Esophagus muscularis mucosa (tissue), 4 donors: ENCODE measurements around the gene ATP11A.

ENCODE experiments used
- CTCF ChIP-seq, 3 experiments: fragments of 200-600 bp in 2 of 3; fragments of 450-650 bp in 1 of 3; sonication (generic) in 2 of 3; IDR thresholded peaks; one replicate each; pipeline ENCODE4 v1.5.1; 2017 to 2019; ENCODE audit warnings: antibody characterized with exemption in 3 of 3, mild to moderate bottlenecking in 2 of 3, moderate library complexity in 1 of 3
- EP300 ChIP-seq: sonication (generic); formaldehyde crosslinking; IDR thresholded peaks from one replicate; pipeline ENCODE4 v1.6.1; 2017; ENCODE audit warnings: antibody characterized with exemption
- POLR2A ChIP-seq: fragments of 450-650 bp; IDR thresholded peaks from one replicate; pipeline ENCODE4 v1.6.1; 2017; ENCODE audit warnings: antibody characterized with exemption, moderate library complexity, mild to moderate bottlenecking, low read depth
- POLR2AphosphoS5 ChIP-seq, 2 donors: sonication (generic); formaldehyde crosslinking; IDR thresholded peaks; one replicate each; pipeline ENCODE4 v1.6.1; 2017; ENCODE audit warnings: antibody characterized with exemption in 2 of 2

- TF ChIP-seq CTCF (IDR thresholded peaks at IDR 0.05) = peak in 2 of 3 experiments; percentile 24 to 55
- TF ChIP-seq EP300 = no peak
- TF ChIP-seq POLR2A = no peak
- TF ChIP-seq POLR2AphosphoS5 (IDR thresholded peaks at IDR 0.05) = no peak
These were observed 241.4 kb downstream of the ATP11A start for GRCh38 chr13:112931028-112931934.
